GM18511 (cell line): ENCODE data around the gene HELB.

Source experiments
- ATAC-seq: cut with Tn5 transposase; IDR thresholded peaks from one replicate; pipeline ENCODE4 v1.9.1; 2021; ENCODE audit warnings: mild to moderate bottlenecking, moderate library complexity; ENCODE audit not compliant: unreplicated experiment

Gene HELB

DNA sequence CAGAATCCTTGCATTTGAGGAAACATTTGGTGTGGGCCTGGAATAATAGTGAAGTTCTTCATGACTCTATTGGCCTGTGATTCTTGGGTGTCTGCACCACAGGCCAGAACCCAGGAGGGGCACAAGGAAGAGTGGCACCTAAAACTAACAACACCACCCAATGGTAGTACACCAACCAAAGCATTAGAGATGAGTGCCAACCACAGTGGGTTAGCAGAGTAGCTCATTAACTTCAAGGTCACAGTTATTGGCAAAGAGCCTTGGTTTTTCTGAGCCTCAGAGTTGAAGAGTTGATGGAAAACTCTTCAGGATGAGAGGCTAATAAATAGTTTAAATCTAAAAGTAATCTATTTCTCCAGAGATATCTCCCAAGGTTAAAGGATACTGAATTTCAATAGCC lies 57.0 kb downstream of the HELB start:
- ATAC-seq: no peak

DNA sequence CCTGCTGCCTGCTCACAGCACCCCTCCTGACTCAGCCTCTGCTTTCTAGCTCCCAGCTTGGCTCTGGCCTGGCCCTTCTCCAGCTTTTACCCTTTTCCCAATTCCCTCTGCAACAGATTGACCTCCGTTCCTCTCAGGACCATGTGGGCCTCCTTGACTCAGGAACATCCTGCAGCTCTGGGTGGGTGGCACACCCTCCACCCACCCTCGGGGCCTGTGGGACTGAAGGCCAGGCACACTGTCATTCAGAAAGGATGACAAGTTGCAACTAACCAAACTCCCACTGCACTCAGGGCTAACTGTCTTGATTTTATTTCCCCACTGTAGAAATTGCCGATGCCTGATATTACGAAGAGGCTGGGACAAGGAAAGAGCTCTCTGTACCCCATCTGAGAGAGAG lies 59.4 kb downstream of the HELB start:
- no peak for ATAC-seq

DNA sequence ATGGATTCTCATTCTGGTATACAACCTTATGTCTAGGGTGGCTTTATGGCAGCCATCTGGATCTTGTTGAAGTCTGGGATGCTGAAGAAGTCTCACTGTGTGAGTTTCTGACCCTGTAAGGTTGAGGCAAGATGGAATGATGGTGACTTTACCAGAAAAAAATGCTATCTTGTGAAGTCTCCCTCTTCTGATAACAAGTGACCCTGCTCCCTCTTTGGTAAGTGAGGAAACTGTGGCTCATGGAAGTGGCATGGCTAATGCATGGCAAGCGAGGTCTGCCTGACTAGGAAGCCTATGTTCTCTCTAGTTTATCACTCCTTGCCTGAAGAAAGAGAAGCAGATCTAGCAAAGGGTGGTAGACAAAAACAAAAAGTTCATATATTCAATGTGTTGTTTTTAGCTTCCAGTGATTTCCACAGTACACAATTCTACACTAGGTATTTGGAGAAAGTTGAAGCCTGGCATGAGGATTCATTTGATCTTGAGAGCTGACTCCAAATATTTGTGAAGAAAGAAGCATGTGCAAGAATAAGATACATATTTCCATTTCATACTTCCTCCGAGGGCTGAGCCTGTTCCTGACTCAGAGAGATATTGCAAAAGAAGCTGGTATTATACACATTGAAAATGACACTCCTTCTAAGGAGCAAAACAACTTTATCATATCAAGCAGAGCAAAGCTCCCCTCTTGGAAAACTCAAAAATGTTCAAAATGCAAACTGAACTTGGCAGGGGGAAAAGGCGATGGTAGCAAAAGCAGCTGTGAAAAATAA lies 63.6 kb downstream of the HELB start:
- no peak for ATAC-seq

DNA sequence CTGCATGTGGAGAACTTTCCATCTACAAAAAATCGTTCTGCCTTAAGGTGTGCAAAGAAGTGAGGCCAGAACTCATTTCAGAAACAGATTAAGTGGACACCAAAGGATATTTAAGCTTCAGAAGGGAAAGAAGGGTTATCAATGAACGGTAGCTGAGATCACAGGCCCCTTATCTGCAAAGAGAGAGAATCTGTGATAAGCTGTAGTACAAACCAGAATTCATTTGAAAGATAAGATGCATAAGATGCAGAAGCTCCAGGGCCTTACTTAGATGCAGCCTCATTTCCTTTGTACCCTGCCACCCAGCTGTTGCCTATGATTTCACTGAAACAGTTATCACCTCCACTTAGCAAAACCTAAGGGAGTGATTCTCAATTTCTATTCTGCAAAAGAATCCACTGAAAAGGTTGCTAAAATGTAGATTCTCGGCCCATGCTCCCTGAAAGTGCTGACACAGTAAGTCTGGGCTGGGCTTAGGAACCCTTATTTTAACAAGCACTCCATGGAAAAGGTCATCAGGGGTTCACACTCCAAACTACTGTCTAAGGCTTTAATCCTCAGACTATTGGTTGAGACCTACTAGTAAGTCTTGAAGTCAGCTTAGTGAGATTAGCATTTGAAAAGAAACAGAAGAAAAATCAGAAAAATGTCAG lies 64.8 kb downstream of the HELB start:
- ATAC-seq: no peak

DNA sequence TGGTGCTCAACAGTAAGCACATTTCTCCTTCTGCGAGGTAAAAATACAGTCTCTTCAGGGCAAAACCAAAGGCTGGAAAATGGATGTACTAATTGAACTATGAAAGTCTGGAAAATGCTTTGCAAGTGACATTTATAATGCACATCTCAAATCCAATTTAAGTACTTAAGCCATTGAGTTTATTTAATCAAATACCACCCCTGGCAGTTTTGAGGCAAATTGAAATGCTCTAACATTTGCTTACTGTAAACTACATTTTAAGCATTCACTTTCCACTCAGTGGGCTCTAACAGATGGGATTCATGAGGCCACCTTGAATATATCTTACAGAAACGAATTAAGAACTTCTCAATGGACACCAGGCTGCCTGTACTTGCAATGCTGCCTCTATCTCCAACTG lies 69.7 kb downstream of the HELB start:
- ATAC-seq: no peak

DNA sequence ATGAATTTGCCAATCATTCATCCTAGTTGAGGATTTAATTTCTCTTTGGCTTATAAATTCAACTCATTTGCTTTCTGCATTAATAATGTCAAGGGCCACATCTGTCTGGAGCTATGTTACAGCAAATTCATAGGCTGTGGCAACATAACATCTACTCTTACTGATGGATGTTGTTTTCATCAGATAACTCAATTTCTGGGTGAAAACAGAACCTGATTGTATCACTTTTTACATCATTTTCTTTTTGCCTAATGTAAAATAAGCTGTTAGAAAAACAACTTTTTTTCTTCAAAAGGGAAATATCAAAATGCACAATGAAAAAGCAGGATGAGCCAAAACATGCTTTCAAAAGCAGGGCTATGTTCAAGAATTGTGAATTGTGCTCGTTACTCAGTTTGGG lies 73.3 kb downstream of the HELB start:
- no peak for ATAC-seq

DNA sequence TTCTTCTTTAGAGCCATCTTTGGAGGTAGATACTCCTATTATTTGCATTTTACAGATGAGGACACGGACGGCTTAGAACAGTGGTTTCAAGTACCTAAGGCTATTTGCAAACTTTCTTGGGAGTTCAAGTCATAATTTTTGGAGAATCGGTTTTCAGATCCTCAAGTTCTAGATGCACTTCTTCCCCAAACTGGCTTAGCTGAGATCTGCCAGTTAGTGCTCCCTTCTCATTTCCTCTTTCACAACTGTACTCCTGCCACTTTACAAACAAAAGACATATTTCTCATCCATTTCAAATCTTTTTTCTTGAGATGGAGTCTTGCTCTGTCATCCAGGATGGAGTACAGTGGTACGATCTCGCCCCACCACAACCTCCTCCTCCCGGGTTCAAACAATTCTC lies 77.3 kb downstream of the HELB start:
- ATAC-seq: no peak

DNA sequence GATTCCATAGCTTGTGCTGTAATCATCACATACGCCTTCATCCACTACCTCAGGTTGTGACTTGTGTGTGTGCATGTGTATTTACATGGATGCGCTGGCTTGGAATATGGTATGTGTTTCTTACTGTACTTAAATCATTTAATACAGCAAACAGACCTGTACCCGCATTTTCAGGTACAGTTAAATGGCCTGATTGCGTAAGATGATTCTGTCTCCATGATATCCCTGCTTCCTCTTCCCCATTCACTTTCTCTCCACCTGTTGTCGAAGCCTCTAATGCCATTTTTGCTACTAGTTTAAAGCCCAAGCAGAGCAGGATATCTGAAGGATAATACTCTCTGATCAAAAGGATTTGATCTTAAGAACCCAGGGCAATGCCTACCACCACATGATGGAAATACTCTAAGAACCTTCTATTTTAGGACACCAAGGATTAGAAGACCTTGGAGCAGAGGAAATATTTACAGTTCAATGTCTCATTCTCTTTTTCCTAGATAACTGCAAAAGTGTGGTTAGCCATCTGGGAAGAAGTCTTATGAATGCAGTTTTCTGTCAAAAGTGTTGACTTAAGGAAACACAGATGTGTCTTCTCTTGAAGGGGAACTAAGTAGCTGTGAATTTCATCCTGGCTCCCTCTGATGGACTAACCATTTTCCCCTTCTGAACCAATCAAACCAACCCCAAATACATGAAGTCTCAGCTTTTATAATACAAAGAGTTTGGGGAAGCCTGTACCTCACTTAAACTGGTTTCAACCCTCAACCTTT lies 78.7 kb downstream of the HELB start:
- ATAC-seq: no peak

DNA sequence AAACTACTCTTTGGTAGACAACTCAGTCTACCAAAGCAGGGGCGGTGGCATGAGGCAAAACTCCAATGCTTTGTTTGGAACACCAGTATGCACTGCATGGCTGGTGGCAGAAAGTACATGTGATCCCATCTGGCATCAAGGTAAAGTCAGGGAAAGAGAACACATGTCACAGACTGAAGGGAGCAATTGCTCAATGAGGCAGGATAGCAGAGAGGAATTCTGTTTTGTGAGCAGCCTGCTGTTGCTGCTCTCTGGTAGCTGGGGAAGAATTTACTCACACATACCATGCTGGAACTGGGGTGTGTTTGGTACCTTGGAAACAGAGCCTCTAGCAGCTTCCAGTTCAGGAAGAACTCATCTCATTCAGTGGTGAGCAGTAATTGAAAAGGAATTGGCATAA lies 84.8 kb downstream of the HELB start:
- no peak for ATAC-seq
